Camera-type eye (tissue), 1 donor: Measurements from ENCODE around the gene SYVN1. TPM values are rescaled to one million over a fixed set of nuclear protein-coding genes. Genes with fewer than 3 reads are reported as not detected.

ENCODE experiments used
- total RNA-seq: library from RNA; depleted of rRNA; stranded (reverse); fragments of >200 nt; gene quantifications from one replicate; pipeline ENCODE4 v1.2.3, GENCODE V29; 2014

SYVN1 gene
- total RNA-seq = 29.2 TPM

DNA sequence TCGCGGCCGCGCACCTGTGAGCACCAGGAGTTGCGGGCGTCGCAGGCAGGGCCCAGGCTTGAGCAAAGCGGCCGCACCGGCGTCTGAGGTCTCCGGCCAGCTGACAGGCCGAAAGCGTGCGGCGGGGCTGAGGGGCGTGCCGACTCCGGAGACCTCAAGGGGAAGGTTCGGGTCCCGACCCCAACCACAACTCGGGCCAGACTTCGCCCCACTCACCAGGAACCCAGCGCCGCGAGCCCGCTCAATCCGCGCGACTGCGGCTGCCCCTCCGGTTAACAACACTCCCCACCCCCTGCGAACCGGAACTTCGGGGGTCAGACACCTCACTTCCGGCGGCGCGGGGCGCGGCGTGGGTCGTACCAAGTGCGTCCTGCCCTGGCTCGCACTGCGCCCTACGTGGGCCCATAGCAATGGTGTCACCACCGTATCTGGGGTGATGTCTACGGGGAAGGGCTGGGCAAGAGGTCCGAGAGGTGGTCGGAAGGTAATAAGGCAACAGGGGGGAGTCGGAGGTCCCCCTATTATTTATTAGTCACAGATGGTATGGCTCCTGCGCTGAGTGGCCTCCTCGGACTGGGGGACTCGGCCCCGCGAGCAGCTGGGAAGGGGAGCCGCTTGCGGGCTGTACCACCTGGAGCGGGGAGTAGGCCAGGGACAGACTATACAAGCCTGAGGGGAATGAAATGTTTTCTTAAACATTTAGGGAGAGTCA is at the start of gene SYVN1:
TSS of gene SYVN1 (minus strand) at position 280 of the 712 bp plus-strand sequence. CDS start 918 bp downstream, outside the sequence.

DNA sequence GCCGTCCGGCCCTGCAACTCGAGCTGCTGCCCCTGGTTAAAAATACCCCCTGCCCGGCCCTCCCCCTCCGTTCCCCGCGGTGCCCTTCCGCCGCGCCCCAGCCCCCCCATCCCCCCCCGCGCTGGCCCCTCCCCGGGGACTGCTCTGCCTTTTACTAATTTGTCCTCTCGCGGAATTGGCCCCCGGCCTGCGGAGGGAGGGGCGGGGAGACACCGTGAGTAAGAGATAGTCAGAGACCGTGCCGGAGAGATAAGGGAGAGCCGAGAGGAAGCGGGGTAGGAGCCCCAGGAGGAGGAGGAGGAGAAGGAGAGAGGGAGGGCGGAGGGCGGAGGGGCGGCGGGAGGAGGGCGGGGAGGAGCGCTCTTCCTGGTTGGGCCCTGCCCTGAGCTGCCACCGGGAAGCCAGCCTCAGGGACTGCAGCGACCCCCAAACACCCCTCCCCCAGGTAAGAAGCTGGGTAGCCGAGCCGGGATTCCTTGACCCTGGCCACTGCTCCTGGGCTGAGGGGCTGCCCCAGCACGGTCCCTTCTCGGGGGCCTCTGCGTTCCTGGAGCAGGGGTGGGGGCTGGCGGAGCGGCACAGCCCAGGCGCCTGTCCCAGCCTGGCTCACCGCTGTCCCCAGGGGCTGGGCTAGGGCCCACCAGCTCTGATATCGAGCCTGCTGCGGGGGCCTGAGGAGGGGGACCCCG is 47.4 kb upstream of the SYVN1 start, which contains the start of gene CAPN1:
TSS of gene CAPN1 (plus strand) at position 360 of the 689 bp plus-strand sequence. CDS start 774 bp downstream, outside the sequence.

DNA sequence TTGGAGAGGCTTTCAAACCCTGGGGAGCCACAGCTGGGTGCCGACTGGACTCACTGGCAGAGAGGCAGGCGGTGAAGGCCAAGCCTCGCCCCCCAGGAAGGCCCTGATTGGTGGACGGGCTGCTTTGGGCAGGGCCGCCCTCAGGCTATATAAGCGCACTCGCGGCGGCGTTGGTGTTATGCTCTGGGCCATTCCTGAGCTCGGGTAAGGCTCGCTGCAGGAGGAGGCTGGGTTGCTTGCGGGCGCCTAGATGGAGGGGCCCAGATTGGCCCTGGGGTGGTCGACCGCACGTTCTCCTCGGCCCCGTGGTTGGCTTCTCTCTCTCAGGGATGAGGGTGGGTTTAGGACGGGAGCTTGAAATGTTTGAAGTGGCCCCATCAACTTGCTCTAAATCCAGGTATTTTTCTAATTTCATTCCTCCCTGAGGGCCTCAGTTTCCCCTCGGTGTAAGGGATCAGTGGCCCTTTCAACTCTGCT is 35.8 kb upstream of the SYVN1 start, which contains the start of gene SPDYC:
TSS of gene SPDYC (plus strand) at position 176 of the 477 bp plus-strand sequence. CDS start 1,125 bp downstream, outside the sequence.

DNA sequence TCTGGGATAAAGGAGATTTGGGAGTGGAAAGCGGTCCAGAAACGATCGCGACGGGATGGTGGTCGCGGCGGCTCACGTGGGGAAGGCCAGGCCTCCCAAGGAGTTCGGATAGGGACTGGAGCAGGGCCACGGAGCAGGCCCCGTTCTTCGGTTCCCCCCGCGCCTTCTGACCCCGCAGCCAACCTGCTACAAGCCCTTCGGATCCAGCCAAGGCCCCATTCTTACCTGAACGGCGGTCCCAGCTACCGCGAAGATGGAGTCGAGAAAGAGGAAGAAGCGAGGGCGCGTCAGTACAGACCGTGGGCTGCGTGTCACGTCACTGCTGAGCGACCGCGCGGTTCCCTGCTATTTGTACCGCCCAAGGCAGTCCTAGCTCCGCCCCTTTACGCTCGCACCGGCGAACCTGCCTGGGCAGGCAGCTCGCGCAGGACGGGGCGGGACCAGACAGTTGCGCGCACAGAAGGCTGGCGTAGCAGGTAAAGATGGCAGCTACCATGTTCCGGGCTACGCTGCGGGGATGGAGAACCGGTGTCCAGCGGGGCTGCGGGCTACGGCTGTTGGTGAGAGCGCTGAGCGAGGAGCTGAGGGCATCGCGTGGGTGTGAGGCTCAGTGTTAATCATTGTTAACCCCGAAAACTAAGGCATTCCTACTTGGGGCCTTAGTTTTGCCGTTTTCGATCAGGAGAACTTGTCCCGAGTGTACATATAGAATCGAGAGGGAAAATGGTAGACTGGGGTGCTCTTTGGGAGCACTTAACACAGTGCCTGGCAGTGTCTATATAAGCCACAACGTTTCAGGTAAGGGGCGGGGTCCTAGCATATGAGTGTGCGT is 12.2 kb downstream of the SYVN1 start, which contains the start of the genes FAU and MRPL49:
TSS of gene FAU (minus strand) at position 270 of the 832 bp plus-strand sequence. CDS start 321 bp downstream, outside the sequence.
TSS of gene MRPL49 (plus strand) at position 457 of the 832 bp plus-strand sequence. CDS start at position 483, 26 bp downstream.

DNA sequence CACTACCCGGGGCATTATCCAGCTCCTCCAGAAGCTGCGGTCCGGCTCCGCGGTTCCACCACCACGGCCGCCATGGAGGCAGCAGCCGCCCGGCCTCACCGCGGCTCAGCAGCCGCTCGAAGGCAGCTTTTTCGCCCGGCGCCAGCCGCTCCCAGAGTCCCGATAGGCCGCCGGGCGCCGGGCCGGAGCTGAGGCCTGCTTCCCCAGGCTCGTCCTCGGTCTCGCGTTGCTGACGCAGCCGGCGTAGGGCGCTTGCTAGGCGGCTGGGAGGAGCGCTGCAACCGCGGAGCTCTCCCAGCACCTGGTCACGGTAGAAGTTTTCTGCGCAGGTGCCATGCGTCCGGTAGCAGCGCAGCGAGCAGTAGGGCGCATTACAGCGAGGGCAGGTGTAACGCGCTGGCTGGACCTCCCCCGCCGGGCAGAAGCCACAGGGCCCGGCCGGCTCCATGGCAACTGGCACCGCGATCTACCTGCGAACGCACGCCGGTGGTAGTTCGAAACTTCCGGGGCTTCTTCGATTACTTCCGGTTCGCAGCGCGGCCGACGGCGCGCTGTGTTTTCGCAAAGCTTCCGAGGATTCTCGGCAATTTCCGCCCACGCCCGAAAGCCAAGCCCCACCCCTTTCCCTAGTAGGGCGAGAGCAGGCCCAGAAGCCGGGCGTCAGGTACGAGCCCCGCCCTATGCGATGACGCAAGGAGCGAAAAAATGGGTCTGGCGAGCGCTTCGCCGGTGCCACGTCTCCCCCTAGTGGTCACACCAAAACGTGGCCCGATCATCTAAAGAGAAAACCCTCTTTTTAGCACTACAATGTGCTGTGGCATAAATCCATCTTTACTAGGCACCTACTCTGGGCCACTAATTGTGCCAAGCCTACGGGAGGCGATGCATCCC is 16.9 kb downstream of the SYVN1 start, which contains the start of gene ZNHIT2:
TSS of gene ZNHIT2 (minus strand) at position 496 of the 891 bp plus-strand sequence. CDS start at position 448, 48 bp downstream.

DNA sequence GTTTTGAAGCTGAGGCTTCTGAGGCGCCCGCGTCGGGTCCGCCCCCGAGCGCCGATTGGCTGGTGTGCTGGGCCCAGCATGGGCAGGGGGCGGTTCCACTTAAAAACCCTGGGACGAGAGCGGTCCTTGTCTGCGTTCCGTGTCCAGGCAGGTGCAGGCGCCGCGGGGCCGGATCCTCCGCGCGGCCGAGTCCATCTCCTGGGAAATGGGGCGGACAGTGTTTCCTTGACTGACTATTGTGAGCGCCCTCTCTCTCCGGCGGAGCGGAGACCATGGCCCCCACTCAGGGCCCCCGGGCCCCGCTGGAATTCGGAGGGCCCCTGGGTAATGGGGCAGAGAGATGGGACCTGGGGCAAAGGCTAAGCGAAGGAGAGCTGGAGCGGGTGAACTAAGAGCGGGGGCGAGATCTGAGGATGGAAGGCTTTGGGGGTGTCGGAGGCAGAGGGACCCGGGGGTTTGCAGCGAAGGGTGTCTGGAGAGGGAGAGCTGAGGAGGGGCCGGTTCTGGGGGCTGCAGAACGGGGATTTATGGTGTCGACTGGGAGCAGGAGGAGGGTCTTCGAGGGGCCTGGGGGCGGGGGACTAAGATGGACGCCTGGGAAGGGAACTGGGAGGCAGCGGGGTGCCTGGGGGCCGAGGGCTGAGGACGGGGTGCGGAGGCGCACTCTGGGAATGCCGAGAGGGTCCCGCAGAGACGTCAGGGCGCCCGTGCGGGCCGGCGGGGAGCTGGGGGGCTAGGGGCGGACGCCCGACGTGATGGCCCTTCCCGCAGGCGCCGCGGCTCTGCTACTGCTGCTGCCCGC is 22.4 kb downstream of the SYVN1 start, which contains the start of gene TM7SF2:
TSS of gene TM7SF2 (plus strand) at position 129 of the 802 bp plus-strand sequence. CDS start at position 273, 144 bp downstream.

DNA sequence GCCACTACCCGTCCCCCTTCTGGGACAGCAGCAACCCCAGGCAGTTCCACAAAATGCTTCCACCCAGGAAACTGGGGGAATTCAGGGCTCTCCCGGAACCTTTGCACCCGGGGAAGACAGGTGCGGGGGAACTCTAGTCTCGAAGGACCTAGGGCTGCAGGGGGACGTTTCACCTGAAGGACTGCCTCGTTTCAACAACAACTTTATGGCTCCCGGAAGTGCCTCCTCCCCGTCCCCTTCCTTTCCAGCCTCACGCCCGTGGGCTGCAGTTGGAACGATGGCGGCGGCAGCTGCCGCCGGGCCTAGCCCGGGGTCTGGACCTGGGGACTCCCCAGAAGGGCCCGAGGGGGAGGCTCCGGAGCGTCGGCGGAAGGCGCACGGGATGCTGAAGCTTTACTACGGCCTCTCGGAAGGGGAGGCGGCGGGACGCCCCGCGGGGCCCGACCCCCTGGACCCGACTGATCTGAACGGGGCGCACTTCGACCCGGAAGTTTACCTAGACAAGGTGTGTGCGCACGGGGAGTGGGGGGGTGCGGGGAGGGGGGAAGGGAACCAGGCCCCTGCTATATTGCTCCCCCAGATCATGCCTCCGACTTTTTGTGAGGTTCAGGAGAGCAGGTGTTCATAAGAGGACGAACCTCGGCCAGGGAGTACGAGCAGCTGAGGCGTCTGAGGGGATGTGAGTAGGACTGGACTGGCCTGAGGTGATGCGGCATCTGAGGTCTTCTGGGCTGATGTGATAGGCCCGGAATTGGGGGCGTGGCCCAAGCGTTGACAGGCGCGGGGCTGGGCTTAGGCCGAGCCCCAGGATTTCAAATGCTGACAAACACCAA is 38.1 kb downstream of the SYVN1 start, which contains the start of gene VPS51:
TSS of gene VPS51 (plus strand) at position 241 of the 833 bp plus-strand sequence. CDS start at position 278, 37 bp downstream.

DNA sequence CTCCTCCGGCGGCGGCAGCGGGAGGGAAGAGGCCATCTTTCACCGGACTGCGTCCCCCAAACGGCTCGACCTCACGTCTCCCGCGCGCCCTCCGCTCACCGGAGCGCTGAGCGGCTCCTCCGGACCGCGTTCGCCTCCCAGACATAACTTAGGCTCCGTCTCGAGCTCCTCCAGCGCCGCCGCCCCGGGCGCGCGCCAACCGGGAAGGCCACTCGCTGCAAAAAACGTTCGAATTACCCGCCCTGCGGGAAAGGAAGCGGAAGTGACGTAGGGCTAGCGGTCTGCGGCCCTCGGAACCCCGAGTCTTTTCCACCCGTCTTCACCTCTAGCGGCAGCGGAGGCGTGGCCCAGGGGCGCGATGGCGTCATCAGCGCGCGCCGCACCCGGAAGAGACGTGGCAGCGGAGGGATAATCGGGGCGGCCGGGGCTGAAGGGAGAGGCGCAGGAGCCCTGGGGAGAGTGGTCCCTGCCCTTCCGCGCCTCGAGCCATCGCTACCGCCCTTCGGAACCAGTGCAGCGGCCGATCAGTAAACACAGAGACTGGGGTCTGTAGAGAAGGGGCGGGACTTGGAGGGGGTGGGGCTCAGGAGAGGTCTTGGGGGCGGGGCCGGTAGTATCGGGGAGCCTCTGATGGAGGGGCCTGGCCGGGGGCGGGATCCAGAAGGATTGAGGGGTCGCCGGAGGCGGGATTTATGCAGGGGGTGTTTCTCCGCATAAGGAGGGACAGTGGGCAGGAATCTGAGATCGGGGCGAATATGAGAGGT is 50.3 kb downstream of the SYVN1 start, which contains the start of the genes CDCA5 and ZFPL1:
TSS of gene CDCA5 (minus strand) at position 207 of the 764 bp plus-strand sequence. CDS start at position 145, 62 bp downstream.
TSS of gene ZFPL1 (plus strand) at position 389 of the 764 bp plus-strand sequence. CDS start 477 bp downstream, outside the sequence.

Other genes starting within 250 kb of the SYVN1 start
- 15.8 TPM for gene ATG2A, start 217.3 kb downstream of the SYVN1 start, total RNA-seq
- gene PPP2R5B, start 209.8 kb downstream of the SYVN1 start, total RNA-seq = 23.0 TPM
- not detected for gene GPHA2, start 198.6 kb downstream of the SYVN1 start, total RNA-seq
- not detected for gene MAJIN, start 162.4 kb downstream of the SYVN1 start, total RNA-seq
- 0.16 TPM for gene BATF2, start 137.5 kb downstream of the SYVN1 start, total RNA-seq
- 76.0 TPM for gene ARL2, start 120.4 kb downstream of the SYVN1 start, total RNA-seq
- 15.1 TPM for gene SNX15, start 107.1 kb downstream of the SYVN1 start, total RNA-seq
- 6.2 TPM for gene SAC3D1, start 93.3 kb downstream of the SYVN1 start, total RNA-seq
- 22.0 TPM for gene NAALADL1, start 76.0 kb downstream of the SYVN1 start, total RNA-seq
- gene CDCA5, start 50.5 kb downstream of the SYVN1 start, total RNA-seq = 3.7 TPM
- gene ZFPL1, start 50.3 kb downstream of the SYVN1 start, total RNA-seq = 28.7 TPM
- 643 TPM for gene VPS51, start 38.3 kb downstream of the SYVN1 start, total RNA-seq
- 45.1 TPM for gene TM7SF2, start 22.6 kb downstream of the SYVN1 start, total RNA-seq
- gene ZNHIT2, start 16.8 kb downstream of the SYVN1 start, total RNA-seq = 6.6 TPM
- gene FAU, start 12.4 kb downstream of the SYVN1 start, total RNA-seq = 256 TPM
- 62.3 TPM for gene MRPL49, start 12.2 kb downstream of the SYVN1 start, total RNA-seq
- gene SPDYC, start 35.7 kb upstream of the SYVN1 start, total RNA-seq = not detected
- 91.5 TPM for gene CAPN1, start 47.4 kb upstream of the SYVN1 start, total RNA-seq
- gene POLA2, start 127.4 kb upstream of the SYVN1 start, total RNA-seq = 8.9 TPM
- gene CDC42EP2, start 180.3 kb upstream of the SYVN1 start, total RNA-seq = 12.8 TPM
- 60.6 TPM for gene DPF2, start 199.3 kb upstream of the SYVN1 start, total RNA-seq
- gene TIGD3, start 220.2 kb upstream of the SYVN1 start, total RNA-seq = 3.6 TPM
- 3.5 TPM for gene SLC25A45, start 248.1 kb upstream of the SYVN1 start, total RNA-seq